SK-N-SH treated with all-trans-retinoic acid at 6 μM for 48 hours (cell line): Measurements from ENCODE around the gene RCCD1.

ENCODE experiments used
- BACH2 ChIP-seq: fragments of 250-450 bp; sonication (Bioruptor Pico); IDR thresholded peaks from 2 replicates; pipeline ENCODE4 v1.9.0; 2021; ENCODE audit warnings: mild to moderate bottlenecking, borderline replicate concordance
- ISL1 ChIP-seq: fragments of 250-450 bp; sonication (Bioruptor Pico); IDR thresholded peaks from 2 replicates; pipeline ENCODE4 v2.1.2; 2022; ENCODE audit warnings: mild to moderate bottlenecking, moderate library complexity
- OSR1 ChIP-seq: fragments of 250-450 bp; sonication (Bioruptor Pico); IDR thresholded peaks from 2 replicates; pipeline ENCODE4 v1.8.0; 2022; ENCODE audit warnings: moderate library complexity, mild to moderate bottlenecking, inconsistent platforms
- TOX ChIP-seq: fragments of 250-450 bp; sonication (Bioruptor Pico); IDR thresholded peaks from 2 replicates; pipeline ENCODE4 v1.8.0; 2021; ENCODE audit warnings: mild to moderate bottlenecking, moderate library complexity, borderline replicate concordance
- ZFP3 ChIP-seq: fragments of 250-450 bp; sonication (Bioruptor Pico); IDR thresholded peaks from 2 replicates; pipeline ENCODE4 v1.5.0; 2020; ENCODE audit warnings: mild to moderate bottlenecking, moderate library complexity
- ZNF8 ChIP-seq: fragments of 450-650 bp; formaldehyde crosslinking; IDR thresholded peaks from 2 replicates; pipeline ENCODE4 v1.5.0; 2020; ENCODE audit warnings: mild to moderate bottlenecking, moderate library complexity
- TF ChIP-seq, protein P1 (sequence below): fragments of 250-450 bp; sonication (Bioruptor Pico); IDR thresholded peaks from 2 replicates; pipeline ENCODE4 v1.8.0; 2020; ENCODE audit warnings: mild to moderate bottlenecking, moderate library complexity, borderline replicate concordance
- TF ChIP-seq, protein P2 (sequence below): fragments of 250-450 bp; sonication (Bioruptor Pico); IDR thresholded peaks from 2 replicates; pipeline ENCODE4 v1.5.1; 2020; ENCODE audit warnings: low read depth, mild to moderate bottlenecking, moderate library complexity

DNA sequence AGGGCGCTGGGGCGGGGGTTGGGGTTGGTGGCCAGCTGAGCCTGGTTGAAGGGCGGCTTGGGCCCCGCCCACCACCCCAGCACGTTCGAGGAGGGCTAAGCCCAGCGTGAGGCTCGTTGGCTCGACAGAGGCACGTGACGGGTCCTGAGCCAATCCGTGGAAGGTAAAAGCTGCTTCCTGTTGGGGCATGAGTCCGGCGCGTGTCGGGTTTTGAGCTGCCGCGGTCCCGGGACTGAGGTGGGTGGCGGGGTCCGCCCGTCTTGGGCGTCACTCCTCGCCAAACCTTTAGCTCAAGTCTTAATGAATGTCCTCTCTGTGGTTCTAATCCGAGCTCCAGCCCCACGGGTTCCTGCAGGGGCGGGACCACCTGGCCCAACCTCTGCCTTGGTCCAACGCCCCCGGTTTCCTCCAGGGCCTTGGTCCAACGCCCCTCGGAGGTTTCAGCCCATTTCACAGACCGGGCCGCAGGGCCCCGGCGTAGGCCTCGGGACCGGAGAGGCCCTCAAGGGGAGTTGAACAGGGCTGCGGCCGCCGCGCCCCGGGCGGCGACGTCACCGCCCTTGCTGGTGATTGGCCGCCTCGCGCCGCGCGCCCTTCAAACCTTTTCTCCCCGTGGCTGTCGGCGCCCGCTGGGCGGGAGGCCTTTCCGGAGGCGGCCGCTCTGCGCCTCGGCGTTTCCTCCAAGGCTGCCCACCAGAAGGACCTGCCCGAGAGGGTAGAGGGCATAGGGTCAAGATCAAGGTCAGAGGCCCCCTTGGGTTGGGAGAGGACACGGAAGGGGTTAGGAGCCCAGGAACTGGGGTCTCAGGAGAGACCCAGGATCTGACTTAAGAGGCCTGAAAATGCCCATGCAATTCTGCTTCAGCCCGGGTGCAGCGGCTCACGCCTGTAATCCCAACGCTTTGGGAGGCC, at the start of gene RCCD1:
- no peak for TF ChIP-seq TOX (CRISPR knock-in tag)
- TF ChIP-seq ZNF8 (CRISPR knock-in tag) = no peak
- no peak for TF ChIP-seq OSR1 (CRISPR knock-in tag)
- TF ChIP-seq ISL1 (CRISPR knock-in tag) = no peak
- TF ChIP-seq, protein P1, sequence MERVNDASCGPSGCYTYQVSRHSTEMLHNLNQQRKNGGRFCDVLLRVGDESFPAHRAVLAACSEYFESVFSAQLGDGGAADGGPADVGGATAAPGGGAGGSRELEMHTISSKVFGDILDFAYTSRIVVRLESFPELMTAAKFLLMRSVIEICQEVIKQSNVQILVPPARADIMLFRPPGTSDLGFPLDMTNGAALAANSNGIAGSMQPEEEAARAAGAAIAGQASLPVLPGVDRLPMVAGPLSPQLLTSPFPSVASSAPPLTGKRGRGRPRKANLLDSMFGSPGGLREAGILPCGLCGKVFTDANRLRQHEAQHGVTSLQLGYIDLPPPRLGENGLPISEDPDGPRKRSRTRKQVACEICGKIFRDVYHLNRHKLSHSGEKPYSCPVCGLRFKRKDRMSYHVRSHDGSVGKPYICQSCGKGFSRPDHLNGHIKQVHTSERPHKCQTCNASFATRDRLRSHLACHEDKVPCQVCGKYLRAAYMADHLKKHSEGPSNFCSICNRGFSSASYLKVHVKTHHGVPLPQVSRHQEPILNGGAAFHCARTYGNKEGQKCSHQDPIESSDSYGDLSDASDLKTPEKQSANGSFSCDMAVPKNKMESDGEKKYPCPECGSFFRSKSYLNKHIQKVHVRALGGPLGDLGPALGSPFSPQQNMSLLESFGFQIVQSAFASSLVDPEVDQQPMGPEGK (CRISPR knock-in tag) = no peak
- peak; percentile 70; the same call in 1 of the 2 replicates for TF ChIP-seq ZFP3 (CRISPR knock-in tag)
- no peak for TF ChIP-seq BACH2 (CRISPR knock-in tag)
- TF ChIP-seq, protein P2, sequence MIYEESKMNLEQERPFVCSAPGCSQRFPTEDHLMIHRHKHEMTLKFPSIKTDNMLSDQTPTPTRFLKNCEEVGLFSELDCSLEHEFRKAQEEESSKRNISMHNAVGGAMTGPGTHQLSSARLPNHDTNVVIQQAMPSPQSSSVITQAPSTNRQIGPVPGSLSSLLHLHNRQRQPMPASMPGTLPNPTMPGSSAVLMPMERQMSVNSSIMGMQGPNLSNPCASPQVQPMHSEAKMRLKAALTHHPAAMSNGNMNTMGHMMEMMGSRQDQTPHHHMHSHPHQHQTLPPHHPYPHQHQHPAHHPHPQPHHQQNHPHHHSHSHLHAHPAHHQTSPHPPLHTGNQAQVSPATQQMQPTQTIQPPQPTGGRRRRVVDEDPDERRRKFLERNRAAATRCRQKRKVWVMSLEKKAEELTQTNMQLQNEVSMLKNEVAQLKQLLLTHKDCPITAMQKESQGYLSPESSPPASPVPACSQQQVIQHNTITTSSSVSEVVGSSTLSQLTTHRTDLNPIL (CRISPR knock-in tag) = no peak
